ENCODE results near the gene SLC24A3.
A peak's percentile ranks its signal among the peaks of the same experiment; 100 is the strongest.
"Not testable (repeated sequence)": the region's sequence is repeated elsewhere in the genome, so short reads cannot be mapped to it uniquely, and the experiment has no call there.

Gene SLC24A3

DNA sequence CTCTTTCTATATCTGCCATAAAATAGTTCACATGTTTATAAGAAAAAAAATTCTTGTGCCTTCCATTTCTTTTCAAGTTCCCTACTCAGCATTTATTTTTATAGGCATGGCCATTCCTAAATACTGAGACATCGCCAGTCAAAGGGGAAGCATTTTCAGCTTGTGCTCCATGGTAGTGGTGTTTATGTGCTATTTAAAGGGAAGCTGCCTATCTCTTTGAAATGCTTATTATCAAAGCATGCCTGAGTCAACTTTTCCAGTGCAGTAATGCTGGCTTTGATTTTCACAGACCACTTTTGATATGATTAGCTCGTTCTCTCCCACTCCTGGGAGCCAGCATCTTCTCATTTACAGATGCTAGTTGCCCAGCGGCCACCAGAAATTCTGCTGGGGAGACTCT lies 421.5 kb downstream of the SLC24A3 start:
- DNase-seq (ENCODE audit: low read depth): no peak

DNA sequence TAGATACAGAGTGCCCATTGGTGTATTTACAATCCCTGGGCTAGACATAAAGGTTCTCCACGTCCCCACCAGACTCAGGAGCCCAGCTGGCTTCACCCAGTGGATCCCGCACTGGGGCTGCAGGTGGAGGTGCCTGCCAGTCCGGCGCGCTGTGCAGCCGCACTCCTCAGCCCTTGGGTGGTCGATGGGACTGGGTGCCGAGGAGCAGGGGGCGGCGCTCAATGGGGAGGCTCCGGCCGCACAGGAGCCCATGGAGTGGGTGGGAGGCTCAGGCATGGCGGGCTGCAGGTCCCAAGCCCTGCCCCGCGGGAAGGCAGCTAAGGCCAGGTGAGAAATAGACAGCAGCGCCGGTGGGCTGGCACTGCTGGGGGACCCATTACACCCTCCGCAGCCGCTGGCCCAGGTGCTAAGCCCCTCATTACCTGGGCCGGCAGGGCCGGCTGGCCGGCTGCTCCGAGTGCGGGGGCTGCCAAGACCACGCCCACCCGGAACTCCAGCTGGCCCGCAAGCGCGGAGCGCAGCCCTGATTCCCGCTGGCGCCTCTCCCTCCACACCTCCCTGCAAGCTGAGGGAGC lies 427.1 kb downstream of the SLC24A3 start:
- not testable (repeated sequence) for DNase-seq (ENCODE audit: low read depth)

DNA sequence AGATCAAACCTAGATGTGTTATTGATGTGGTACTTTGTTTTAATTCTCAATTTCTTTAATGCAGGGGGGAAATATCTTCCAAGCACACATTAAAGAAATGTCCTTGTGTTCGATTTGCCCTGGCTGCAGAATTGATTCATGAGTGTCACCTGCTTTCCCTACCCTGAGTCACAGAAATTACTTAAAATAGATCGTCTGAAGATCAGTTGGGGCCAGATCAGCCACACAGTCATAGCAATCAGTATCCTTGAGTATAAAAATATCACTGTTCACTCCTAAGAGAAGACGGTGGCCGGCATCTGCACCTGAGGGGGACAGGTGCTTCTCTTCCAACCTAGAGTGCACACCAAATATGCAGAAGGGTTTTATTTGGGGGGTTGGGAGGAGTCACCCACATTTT lies 430.4 kb downstream of the SLC24A3 start:
- no peak for DNase-seq (ENCODE audit: low read depth)

DNA sequence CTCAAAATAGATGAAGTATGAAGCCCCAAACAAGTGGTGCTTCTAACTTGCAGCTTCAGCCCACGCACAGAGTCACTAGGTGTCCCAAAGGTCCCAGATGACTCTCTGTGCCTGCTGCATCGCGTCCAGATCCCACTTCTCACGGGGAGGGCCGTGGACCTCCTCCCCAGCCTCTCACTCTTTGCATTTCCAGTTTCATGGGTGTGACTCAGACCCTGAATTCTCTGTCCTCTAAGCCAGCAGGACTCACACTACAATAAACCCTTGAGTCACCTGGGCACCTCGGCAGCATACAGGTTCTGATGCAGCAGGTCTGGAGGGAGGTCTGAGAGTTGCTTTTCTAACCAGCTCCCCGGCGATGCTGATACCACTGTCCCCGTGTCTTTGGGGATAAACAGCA lies 431.6 kb downstream of the SLC24A3 start:
- no peak for DNase-seq (ENCODE audit: low read depth)

DNA sequence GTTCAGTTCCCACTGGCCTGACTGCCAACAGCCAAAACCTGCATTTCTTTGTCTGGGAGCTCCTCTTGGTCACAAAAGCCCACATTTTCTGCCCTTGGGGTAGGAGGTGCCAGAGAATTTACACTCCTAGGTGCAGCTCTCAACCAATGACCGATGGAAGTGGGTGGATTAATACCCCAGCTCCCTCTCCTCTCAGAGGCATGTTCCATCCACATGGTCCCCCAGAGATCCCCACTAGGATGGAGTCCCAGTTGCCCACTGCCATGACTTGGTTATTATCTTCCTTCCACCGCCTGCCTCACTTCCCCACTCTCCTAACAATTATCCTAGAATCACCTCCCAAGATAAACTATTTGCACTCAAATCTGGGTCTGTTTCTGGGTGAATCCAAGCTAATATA lies 434.5 kb downstream of the SLC24A3 start:
- no peak for DNase-seq (ENCODE audit: low read depth)

DNA sequence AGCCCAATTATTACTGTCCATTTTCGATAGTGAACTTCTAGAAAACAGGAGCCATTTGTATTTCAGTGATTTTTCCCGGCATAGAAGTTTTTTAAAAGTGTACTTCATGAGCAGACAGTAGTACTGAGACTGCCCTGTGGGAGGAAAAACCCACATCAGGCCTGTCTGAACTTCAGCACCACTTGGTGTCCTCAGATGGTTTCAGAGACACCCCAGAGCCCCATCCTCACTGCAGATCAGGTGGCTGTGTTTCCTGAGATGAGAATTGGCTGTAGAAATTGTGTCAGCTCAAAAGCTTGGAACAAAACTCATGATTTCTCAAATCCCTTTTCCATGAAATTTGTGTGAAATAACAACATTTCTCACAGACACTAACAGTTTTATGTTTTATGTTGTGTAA lies 435.6 kb downstream of the SLC24A3 start:
- DNase-seq (ENCODE audit: low read depth): no peak

DNA sequence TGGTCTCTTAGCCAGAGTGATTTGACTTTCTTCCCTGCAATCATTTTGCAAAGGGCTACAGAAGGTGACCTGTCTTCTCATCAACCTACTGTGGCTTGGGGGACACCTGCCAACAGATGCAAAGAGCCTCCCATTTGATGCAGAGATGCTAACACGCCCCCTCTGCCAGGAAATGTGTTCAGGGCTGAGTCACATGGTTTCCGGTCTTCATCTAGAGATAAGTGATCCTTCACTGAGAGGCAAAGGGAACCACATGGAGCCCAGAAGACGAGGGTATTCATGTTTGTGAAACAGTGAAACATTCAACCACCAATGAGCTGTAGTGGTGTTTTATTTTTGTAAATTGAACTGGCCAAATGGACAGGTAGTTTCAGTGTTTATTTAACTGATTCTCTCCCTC lies 436.6 kb downstream of the SLC24A3 start:
- DNase-seq (ENCODE audit: low read depth): no peak

DNA sequence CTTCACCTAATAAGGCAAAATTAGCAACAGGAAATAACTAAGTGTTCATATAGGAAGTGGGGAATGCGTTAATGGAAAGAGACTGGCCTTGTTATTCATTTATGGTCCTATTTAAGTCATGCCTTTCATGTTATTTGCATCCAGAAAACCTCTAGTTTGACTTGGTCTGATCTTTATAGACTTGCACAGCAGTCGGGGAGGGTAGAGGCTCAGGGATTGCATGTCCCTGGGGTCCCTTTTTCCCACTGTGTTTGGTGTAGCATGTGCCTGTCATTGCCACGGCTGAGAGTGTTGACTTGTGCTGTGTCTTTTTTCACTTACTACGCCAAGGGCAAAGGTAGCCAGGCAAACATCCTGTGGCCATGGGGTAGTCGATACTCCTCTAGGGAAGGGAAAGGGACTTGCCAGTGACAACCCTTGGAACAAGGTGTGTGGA lies 440.2 kb downstream of the SLC24A3 start:
- no peak for DNase-seq (ENCODE audit: low read depth)

DNA sequence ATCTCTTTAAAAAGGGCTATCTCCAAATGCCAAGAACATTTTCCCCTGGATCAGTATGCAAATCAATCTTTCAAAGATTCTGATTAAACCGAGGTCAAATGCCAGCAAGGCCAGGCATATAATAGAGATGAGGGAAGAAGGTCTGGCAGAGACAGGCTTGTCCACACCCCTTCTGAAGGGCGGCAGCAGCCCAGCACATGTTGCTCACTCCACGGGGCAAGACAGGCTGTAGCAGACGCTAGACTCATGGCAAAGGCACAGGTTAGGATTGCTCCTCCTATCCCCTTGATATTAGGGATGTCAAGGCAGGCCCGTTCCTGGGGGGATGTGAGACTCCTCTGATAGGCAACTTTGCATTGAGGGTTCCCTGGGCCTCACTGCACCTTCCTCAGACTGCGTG lies 440.9 kb downstream of the SLC24A3 start:
- DNase-seq (ENCODE audit: low read depth): no peak

DNA sequence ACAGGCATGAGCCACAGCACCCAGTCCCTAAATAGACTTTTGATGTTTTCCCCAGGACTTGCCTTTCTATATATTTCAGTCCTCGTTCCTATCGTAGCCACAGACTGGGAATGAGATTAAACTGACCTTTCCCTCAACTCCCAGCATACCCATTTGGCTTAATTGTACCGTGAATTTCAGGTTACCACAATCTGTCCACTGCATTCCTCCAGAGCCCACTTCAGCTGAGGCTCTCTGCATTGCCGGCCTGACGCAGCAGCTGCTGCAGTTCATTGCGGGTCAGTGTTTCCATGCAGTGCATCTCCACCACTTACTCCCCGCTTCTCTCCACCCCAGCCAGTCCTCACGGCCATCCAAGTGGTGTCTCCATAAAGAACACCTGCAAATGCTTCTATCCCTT lies 442.5 kb downstream of the SLC24A3 start:
- DNase-seq (ENCODE audit: low read depth): no peak

DNA sequence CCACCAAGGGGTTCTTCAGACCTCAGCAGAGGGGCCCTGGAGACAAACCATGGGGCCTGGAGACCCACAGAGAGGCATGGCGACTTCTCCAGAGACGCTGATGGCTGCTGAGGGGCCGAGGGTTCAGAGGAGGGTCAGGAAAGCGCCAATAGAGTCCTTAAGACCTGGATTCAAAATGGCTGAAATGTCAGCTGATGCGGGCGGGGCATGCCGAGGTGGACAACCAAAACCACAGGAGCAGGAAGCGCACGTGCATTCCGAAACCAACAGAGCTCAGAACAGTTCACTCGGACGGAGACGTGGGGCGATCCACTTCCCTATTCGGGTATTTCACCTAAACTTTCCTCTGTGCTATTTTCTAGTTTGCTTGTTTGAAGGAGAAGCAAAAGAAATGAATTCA lies 445.7 kb downstream of the SLC24A3 start:
- no peak for DNase-seq (ENCODE audit: low read depth)

DNA sequence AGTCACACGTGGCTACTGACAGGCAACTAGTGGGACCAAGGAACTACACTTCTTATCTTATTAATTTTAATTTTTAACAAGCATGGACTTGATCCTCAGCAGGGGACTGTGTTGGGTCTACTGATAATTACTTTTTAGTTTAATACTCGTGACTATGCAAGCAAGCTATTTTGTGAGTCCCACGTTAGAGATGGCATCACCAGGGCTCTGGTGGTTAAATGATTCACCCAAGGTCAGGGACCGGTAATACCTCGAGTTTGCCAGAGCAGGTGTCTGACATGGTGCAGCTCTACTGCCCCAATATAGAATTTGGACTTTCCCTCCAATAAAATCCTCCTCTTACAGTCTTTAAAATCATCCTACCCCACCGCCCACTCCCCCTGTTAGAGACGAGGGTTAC lies 447.0 kb downstream of the SLC24A3 start:
- DNase-seq (ENCODE audit: low read depth): no peak

DNA sequence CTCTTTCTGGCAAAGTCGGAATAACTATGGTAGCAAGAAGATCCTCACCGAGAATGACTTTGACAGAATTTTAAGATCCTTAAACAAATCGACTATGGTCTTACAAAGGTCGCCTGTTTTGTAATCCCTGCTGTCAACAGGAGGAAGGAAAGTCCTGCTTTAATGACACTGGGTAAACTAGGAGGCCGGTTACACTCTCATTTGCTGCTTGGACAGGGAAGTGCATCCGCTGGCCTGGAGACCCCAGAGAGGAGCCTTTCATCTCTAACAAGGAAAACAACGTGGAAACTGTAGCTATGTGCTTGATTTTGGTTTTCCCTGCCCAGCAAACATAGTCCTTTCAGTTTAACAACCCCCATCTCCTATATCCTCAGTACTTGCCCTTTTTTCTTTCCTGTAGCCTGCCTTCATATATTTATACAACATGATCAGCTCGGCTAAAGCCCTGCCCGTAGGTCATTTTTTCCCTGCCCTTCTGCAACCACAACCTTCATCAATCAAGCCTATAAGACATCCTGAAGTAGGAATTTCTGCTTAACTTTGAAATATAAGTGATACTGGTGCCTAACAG lies 448.5 kb downstream of the SLC24A3 start:
- no peak for DNase-seq (ENCODE audit: low read depth)

DNA sequence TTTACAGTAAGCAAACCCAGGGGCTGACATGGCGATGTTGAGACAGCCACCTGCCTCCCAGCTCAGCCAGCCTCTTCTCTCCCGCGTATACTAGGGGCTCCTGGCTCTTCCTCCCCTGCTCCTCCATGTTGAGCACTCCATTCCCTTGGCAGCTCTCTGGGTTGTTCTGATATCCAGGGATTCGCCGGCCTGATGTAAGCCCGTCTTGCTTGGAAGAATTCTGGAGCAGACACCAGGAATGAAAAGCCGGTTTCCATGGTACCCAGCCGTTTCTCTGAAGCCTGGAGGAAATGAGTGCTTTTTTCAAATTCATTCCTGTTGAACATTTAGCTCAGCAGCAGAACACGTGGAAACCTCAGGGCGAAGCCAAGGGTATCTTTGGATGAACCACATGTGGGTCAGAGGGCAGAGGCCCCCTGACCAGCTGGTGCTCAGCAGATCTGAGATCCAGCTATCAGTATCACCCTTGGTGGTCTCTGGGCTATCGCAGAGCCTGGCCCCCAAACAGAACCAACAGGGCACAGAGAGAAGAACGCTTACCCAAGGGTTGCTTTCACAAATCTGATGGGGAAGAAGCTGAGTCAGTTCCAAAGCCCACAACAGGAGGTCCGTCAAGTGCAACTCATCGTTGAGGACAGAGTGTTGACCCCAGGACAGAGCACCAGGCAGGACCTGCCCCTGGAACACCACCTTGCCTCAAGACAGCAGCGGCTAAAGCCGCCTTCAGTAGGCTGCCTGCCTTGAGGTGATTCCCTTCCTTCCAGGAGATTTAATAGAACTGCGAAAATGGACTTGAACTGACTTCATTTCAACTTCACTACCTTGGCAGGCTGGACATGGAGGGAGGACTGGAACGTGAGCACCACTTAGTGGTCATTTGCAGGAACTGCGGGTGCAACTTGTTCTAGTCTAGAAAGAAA lies 449.5 kb downstream of the SLC24A3 start:
- DNase-seq (ENCODE audit: low read depth): peak; percentile 73

DNA sequence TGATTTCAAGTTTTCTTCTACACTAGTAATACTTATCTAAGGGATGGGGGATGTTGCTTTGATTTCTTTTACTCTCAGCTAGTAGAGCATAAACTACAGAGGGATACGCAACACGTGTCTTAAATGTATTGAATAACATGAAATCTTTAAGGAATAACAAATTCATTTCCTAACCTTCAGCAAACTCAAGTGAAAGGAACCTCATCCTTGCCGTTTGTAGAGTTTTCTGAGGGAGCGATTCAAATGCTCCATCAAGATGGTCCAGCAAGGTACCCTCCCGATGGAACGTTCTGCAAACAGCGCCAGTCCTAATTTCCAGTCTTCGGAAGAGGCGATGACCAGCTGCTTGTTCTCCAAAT lies 450.2 kb downstream of the SLC24A3 start:
- DNase-seq (ENCODE audit: low read depth): no peak

DNA sequence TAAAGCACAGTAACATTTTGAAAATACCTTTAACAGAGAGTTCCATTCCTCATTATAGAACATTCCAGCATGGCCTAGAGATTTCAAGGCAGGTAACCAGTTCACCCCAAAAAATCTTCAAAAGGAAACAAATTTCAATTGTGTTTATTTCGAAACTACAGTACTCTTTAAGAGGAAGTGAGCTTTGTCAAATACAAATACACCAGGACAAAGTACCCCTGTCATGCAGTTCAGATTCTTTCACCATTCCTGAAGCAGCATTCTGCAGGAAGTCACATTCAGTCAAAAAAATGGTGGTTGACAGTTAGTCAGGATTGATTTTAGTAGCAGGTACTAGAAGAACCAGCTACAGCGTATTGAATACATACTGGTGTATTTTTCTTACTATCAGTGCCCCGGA lies 456.0 kb downstream of the SLC24A3 start:
- no peak for DNase-seq (ENCODE audit: low read depth)

DNA sequence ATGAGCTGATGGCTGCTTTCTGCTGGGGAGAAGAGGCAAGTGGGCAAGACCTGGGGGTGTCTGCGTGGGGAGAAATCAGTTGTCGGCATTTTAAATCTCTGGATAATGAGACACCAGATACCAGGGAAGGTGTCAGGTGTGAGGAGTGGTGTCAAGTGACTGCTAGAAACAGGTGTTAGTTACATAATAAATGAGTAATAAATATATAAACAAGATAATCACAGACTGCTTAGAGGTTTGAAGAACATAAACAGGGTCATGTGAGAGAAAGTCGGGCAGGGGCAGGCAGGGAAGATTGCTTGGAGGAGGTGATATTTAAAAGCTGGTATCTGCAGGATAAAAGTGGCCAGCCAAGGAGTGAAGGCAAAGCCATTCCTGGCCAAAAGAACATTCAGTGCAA lies 458.4 kb downstream of the SLC24A3 start:
- no peak for DNase-seq (ENCODE audit: low read depth)

DNA sequence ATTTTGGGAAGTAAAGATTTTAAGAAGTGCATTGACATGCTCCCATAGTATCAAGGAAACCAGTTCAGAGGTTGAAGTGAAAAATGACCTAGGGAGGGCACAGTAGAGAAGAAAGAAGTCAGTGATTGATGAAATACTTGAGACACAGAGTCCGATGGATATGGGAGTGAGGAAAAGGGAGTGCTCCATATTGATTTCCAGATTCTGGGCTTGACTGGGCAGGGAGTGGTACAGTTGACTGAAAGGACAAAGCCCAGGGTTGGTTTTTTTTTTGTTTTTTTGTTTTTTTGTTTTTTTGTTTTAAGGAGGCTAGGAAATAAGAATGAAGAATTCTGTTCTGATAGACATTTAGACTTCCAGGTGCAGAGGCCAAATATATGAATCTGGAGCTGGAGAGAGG lies 458.9 kb downstream of the SLC24A3 start:
- no peak for DNase-seq (ENCODE audit: low read depth)

DNA sequence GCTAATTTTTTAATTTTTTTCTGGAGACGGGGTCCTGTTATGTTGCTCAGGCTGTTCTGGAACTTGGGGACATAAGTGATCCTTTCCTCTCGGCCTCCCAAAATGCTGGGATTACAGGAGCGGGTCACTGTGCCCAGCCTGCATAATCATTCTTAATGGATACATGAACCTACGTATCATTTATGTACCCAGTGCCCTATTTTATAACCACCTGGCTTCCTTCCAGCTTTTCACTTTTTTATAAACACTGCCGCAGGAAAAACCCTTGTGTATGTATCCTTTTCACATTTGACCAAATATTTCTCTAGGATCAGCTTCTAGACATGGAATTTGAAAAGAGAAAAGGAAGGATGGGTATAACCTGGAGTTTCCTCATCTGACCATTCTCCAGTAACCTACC lies 460.1 kb downstream of the SLC24A3 start:
- DNase-seq (ENCODE audit: low read depth): no peak

DNA sequence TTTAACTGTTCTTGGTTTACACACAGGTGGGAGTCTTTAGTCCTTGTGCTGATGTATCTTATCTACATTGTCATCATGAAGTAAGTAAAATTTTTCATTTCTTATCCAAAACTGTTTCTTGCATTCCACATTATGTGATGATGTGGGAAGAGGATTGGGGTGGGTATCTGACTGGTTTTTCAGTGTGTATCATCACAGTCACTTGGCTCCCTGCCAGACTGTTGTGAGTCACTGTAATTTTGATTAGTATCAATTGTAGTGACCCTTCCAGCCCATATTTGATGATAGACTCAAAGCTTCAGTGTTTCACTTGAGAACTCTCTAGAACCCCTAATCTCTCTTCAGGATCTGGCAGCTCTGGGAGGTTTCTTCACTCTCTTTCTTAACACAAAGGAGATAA lies 461.1 kb downstream of the SLC24A3 start:
- peak; percentile 32 for DNase-seq (ENCODE audit: low read depth)

DNA sequence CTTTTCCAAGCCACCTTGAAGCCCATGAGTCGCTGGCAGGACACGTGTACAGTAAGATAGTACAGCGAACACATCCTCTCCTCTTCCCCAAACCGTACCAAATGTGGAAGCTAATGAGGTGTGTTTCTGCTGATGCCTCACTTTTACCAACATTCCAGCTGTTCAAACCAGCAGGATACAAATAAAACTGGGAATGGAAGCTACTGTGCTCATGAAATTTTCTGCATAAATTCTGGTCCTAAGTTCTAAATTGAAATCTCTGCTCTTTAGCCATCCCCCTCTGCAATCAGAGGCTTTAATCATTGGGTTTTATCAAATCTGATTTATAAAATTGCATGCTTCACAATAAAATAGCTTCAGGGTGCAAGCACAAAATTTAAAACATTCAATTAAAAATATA lies 463.8 kb downstream of the SLC24A3 start:
- no peak for DNase-seq (ENCODE audit: low read depth)

DNA sequence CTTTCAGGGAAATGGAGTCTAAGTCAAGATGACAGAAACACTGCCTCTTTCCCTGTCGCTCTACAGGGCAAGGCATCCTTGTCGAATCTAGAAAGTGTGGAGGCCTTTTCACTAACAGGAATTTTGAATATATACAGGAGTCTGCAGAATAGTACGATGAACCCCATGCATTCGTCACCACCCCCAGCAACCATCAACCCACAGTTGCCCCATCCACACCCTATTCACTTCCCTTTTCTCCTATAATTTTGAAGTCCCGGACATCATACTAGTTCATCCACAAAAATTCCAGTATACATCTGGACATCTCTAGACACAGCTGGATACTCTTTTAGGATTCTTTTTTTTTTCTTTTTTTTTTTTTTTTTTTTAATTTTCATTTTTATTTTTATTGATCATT lies 464.9 kb downstream of the SLC24A3 start:
- DNase-seq (ENCODE audit: low read depth): no peak

DNA sequence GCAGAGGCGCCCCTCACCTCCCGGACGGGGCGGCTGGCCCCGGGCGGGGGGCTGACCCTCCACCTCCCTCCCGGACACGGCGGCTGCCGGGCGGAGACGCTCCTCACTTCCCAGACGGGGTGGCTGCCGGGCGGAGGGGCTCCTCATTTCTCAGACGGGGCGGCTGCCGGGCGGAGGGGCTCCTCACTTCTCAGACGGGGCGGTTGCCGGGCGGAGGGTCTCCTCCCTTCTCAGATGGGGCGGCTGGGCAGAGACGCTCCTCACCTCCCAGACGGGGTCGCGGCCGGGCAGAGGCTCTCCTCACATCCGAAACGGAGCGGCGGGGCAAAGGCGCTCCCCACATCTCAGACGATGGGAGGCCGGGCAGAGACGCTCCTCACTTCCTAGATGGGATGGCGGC lies 466.1 kb downstream of the SLC24A3 start:
- not testable (repeated sequence) for DNase-seq (ENCODE audit: low read depth)

Measured in ELR (cell line).